ENCODE measurements around the gene HOXC13. TPM values are rescaled to one million over a fixed set of nuclear protein-coding genes. Genes with fewer than 3 reads are reported as not detected.

HOXC13 gene
- total and polyA plus RNA-seq, 2 experiments from 2014 or later = 0.20 to 0.69 TPM

DNA sequence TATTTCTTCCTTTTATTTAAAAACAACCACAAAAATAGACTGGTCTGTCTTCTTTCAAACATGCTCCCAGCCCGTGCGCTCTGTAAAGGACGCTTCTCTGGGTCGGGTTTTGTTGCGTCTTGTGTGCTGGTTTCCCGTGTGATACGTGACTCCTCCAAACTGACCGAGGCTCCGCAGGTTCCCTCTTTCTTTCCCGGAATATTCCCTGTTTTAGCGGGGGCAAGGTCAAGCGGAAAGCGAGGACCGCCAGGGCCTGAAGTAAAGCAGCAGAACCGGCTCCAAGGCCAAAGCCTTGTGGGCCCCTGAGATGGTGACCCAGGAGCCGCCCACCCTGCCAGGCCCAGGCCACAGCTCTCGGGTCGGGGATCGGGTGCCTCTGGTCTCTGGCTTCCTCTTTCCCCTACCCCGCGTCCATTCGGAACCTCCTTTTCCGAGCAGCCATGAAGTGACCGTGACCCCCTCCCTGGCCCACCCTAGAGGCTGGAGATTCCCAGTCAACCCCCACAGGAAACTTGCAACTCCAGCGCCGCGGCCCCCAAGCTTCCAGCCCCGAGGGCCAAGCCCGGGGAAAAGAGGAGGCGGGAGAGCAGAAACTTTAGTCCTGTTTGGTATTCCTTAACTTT lies 45.4 kb downstream of the HOXC13 start:
- H3K9me2 ChIP-seq (replicated peaks; ENCODE audit: insufficient read depth) = no peaks in the 10 kb centered on the region
- peak overlapping the region; percentile 81 for H3K4me2 ChIP-seq
- no peak for TF ChIP-seq EZH2phosphoT487 (IDR thresholded peaks at IDR 0.05; ENCODE audit: low read depth, severe bottlenecking, unreplicated experiment)
- peak; percentile 93 for TF ChIP-seq EZH2 (IDR thresholded peaks at IDR 0.05; ENCODE audit: borderline replicate concordance)
- H3K27ac ChIP-seq = no peak overlapping the region
- no peak overlapping the region for H2AFZ ChIP-seq
- H3K4me1 ChIP-seq (ENCODE audit: insufficient read depth) = peaks cover 20% of the 10 kb centered on the region
- DNase-seq (ENCODE audit: low spot score) = no peak
- H3K4me3 ChIP-seq = no peak overlapping the region
- H3K79me2 ChIP-seq = no peaks in the 10 kb centered on the region
- H3K9me3 ChIP-seq (ENCODE audit: low read depth) = no peaks in the 10 kb centered on the region
- WGBS (ENCODE audit: low lambda C conversion rate, missing lambda C conversion rate) = 32% methylated on average over 26 of the region's 30 CpGs
- H3K27me3 ChIP-seq = peaks cover 92% of the 10 kb centered on the region
- H3K36me3 ChIP-seq (replicated peaks; ENCODE audit: insufficient read depth, low read depth) = no peaks in the 10 kb centered on the region
- H4K20me1 ChIP-seq (ENCODE audit: insufficient read depth, poor library complexity, severe bottlenecking) = no peaks in the 10 kb centered on the region

- H3K27ac ChIP-seq = no peak within 1 kb of the TSS
- H3K36me3 ChIP-seq (replicated peaks; ENCODE audit: insufficient read depth, low read depth) = no peaks in the 10 kb centered on the region
- H3K27me3 ChIP-seq = peaks cover 95% of the 10 kb centered on the region
- H3K9me2 ChIP-seq (replicated peaks; ENCODE audit: insufficient read depth) = no peaks in the 10 kb centered on the region
- H2AFZ ChIP-seq = peak within 1 kb of the TSS; percentile 74
- H3K79me2 ChIP-seq = no peaks in the 10 kb centered on the region
- no peaks in the 10 kb centered on the region for H3K9me3 ChIP-seq (ENCODE audit: low read depth)
- TF ChIP-seq EZH2phosphoT487 (IDR thresholded peaks at IDR 0.05; ENCODE audit: low read depth, severe bottlenecking, unreplicated experiment) (no peak), CTCF (IDR thresholded peaks at IDR 0.05; ENCODE audit: poor library complexity) (peak; percentile 70)
- no peaks in the 10 kb centered on the region for H4K20me1 ChIP-seq (ENCODE audit: insufficient read depth, poor library complexity, severe bottlenecking)
- H3K4me3 ChIP-seq = no peak within 1 kb of the TSS
- H3K4me2 ChIP-seq = peak within 1 kb of the TSS; percentile 81
- peak; percentile 93 for DNase-seq (ENCODE audit: low spot score)
- H3K4me1 ChIP-seq (ENCODE audit: insufficient read depth) = peaks cover 14% of the 10 kb centered on the region
- WGBS (ENCODE audit: low lambda C conversion rate, missing lambda C conversion rate) = 14% methylated on average over 44 of the region's 55 CpGs
These were observed 46.5 kb downstream of the HOXC13 start, which contains the start of gene HOXC10 for GRCh38 chr12:53984901-53985691. HOXC10 (plus strand) TSS chr12:53985146; CDS start chr12:53985260, 114 bp downstream.

GRCh38 chr12:53985692-53985993 lies 47.0 kb downstream of the HOXC13 start:
- H3K27ac ChIP-seq = no peak overlapping the region
- TF ChIP-seq EZH2phosphoT487 (IDR thresholded peaks at IDR 0.05; ENCODE audit: low read depth, severe bottlenecking, unreplicated experiment) (no peak), EZH2 (IDR thresholded peaks at IDR 0.05; ENCODE audit: borderline replicate concordance) (no peak), CTCF (IDR thresholded peaks at IDR 0.05; ENCODE audit: poor library complexity) (no peak)
- no peaks in the 10 kb centered on the region for H3K9me2 ChIP-seq (replicated peaks; ENCODE audit: insufficient read depth)
- WGBS (ENCODE audit: low lambda C conversion rate, missing lambda C conversion rate) = 24% methylated on average over 21 of the region's 21 CpGs
- no peak for DNase-seq (ENCODE audit: low spot score)
- no peaks in the 10 kb centered on the region for H4K20me1 ChIP-seq (ENCODE audit: insufficient read depth, poor library complexity, severe bottlenecking)
- no peaks in the 10 kb centered on the region for H3K9me3 ChIP-seq (ENCODE audit: low read depth)
- no peak overlapping the region for H3K4me3 ChIP-seq
- no peaks in the 10 kb centered on the region for H3K79me2 ChIP-seq
- H3K27me3 ChIP-seq = peaks cover 94% of the 10 kb centered on the region
- H3K36me3 ChIP-seq (replicated peaks; ENCODE audit: insufficient read depth, low read depth) = no peaks in the 10 kb centered on the region
- H2AFZ ChIP-seq = peak overlapping the region; percentile 74
- H3K4me2 ChIP-seq = peak overlapping the region; percentile 81
- peaks cover 14% of the 10 kb centered on the region for H3K4me1 ChIP-seq (ENCODE audit: insufficient read depth)
